HuH-7 (cell line): Measurements from ENCODE around the gene RP9.

Experiments used
- DNase-seq: peaks from one replicate; pipeline ENCODE4 v3.0.0; 2011; ENCODE audit warnings: low spot score

Gene RP9, protein sequence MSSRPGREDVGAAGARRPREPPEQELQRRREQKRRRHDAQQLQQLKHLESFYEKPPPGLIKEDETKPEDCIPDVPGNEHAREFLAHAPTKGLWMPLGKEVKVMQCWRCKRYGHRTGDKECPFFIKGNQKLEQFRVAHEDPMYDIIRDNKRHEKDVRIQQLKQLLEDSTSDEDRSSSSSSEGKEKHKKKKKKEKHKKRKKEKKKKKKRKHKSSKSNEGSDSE

DNA sequence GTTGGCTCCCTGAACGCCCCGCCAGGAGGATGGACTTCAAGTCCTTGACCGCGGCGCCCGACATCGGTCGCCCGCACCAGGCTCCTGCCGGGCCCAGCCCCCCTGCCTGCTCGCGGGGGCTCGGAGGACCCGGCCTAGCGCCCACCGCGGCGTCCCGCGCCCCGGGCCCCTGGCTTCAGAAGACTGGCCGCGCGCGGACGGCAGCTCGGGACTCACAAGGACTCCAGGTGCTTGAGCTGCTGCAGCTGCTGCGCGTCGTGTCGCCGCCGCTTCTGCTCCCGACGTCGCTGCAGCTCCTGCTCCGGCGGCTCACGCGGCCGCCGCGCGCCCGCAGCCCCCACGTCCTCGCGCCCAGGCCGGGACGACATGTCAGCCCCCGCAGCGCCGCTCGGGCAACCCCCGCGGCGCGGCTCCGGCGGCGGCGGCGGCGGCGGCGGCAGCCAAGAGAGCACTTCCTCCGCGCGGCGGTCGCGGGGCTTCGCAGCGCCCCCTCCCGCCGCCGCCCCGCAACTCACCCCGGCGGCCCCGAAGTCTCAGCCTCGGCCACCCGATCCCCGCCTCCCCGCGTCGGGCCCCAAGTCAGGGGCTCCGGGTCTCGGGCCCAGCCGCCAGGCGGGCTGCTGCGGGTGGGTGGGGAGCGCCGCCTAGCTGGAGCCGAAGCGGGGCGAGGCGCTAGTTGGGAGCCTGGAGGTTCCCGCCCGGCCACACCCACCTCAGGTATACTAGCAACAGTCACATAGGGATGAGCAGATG, at the start of gene RP9:
Gene RP9, minus strand, starts transcription at position 400 of the 753 bp plus-strand sequence. Its CDS starts 32 bp downstream, at position 368.
- peak; percentile 83 for DNase-seq

- no peak for DNase-seq
These were observed 48.6 kb upstream of the RP9 start for GRCh38 chr7:33157781-33158180.

- no peak for DNase-seq
These were observed 48.1 kb upstream of the RP9 start for GRCh38 chr7:33157311-33157710.

- DNase-seq, result no peak
These were observed 47.2 kb upstream of the RP9 start for GRCh38 chr7:33156441-33156840.

- DNase-seq, result no peak
These were observed 46.6 kb upstream of the RP9 start for GRCh38 chr7:33155811-33156210.

- no peak for DNase-seq
These were observed 42.9 kb upstream of the RP9 start for GRCh38 chr7:33152087-33152486.

DNA sequence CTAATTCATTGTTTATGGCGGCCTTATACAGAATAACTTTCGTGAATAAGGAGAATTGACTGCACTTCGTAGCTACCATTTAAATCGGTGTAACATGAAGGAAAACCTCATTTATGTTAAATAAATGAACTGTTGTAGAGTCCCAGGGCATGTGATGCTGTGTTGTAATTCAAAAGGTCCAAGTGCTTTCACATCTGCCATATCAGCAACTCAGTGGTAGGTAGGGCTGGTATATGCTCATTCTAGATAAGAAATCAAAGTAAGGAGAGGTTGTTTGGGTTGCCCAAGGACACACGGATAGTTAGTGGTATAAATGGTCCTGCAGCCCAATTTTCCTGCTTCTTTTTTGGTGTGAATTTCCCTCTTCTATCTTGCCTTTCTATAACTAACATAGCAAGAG, 36.0 kb upstream of the RP9 start:
- DNase-seq, result no peak

DNA sequence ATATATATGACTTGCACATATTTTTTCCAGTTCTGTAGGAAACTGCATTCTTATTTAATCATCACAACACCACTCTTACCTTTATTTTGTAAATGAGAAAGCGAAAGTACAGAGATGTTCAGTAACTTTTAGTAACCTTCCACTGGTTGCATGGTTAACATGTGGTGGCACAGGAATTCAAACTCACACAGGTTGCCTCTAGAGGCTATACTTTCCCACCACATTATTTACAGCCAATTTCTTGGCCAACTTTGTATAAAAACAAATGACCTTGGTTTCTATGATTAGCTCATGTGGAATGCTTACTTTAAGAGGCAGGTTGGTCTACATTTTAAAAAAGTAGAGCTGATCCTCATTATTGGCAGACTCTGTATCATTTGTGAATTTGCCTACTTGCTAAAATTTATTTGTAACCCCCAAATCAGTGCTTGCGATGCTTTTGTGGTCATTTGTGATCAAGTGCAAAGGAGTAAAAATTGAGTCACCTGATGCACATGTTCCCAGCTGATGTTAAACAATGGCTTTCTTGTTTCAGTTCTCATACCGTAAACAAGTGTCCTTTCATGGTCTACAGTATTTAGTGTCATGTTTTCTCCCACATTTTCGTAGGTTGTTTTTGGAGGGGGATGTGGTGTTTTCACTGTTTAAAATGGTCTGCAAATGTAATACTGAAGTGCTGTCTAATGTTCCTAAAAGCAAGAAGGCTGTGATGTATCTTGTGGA, 35.0 kb upstream of the RP9 start:
- no peak for DNase-seq

GRCh38 chr7:33142585-33142984, 33.4 kb upstream of the RP9 start:
- no peak for DNase-seq

- DNase-seq, result no peak
These were observed 27.9 kb upstream of the RP9 start for GRCh38 chr7:33137103-33137502.

DNA sequence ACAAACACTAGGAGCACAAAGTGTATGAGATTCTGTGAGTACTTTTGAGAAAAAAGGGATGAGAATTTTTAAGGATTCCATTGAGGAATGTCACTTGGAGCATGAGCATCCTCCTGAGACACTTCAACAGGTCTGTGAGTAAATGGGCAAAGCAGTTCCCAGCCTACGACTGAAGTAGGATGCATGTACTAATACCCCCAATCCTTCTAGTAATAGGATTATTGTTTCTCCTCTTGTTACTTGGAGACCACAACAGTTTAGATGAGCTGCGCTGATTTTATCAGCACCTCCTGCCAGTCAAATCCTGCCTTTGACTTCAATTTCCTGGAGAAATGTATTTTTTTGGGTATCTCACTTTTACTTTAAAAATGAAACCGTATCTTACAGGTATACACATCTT, 21.0 kb upstream of the RP9 start:
- DNase-seq, result no peak

- no peak for DNase-seq
These were observed 20.6 kb upstream of the RP9 start for GRCh38 chr7:33129806-33130153.

DNA sequence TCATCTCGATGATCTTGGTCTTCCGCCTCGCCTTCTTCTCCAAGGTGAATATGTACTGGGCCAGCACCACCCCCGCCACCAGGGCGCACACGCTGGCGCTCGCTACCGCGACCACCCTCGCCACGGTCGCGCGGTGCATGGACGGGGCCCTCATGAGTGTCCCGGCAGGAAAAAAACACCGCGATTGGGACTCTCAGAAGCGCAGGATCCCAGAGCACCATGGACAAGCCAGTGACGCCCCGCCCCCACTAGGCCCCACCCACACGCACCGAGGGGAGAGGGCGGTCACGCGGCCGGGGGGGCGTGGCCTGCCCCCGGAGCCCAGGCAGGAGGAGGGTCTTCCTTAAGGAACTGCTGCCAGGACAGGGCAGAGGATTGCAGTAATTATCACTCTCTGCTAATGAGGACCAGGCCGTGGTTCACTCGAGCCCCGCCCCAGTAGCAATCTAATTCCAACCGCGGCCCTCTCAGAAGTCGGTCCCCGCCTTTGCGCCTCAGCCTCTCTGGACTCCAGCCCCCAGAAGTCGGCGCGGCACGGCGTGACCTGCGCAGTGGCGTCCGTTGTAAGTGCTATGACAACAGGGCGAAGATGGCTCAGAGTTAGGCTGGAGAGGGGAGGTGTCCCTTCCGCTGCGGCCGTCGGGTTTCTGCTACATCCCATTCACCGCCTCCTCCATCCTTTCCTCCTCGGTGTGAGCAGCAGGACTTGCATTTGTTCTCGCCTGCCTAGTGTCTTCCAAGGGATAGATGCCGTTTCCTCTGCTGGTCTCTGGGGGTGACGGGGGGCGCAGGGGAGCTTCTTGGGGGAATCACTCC, 20.0 kb upstream of the RP9 start, which contains the start of gene BBS9:
Gene BBS9, plus strand, starts transcription at position 575 of the 816 bp plus-strand sequence. CDS start 16,689 bp downstream, outside the sequence.
- DNase-seq, result peak; percentile 94

- no peak for DNase-seq
These were observed 19.4 kb upstream of the RP9 start for GRCh38 chr7:33128631-33128989.

DNA sequence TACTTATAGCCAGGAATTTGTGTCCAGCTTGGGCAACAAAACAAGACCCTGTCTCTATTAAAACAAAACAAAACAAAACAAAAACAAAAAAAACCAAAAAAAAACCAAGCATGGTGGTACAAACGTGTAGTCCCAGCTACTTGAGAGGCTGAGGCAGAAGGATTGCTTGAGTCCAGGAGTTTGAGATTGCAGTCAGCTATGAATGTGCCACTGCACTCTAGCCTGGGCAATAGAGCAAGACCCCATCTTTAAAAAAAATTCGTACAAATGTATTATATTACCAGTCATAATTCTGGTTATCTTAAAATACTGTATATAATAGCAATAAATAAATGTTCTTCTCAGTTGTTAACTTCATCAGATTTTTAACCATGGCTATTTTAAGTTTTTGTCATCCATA, 17.9 kb upstream of the RP9 start:
- no peak for DNase-seq

DNA sequence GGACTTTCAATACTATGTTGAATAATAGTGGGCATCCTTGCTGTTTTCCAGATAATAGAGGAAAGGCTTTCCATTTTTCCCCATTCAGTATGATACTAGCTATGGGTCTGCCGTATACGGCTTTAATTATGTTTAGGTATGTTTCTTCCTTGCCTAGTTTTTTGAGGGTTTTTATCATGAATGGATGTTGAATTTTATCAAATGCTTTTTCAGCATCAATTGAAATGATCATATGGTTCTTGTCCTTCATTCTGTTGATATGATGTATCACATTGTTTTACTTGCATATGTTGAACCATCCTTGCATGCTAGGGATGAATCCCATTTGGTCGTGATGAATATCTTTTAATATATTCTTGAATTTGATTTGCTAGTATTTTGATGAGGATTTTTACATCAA, 9.2 kb upstream of the RP9 start:
- DNase-seq, result no peak

- no peak for DNase-seq
These were observed 5.8 kb upstream of the RP9 start for GRCh38 chr7:33114976-33115375.

GRCh38 chr7:33111614-33112013, 2.4 kb upstream of the RP9 start:
- DNase-seq, result no peak

DNA sequence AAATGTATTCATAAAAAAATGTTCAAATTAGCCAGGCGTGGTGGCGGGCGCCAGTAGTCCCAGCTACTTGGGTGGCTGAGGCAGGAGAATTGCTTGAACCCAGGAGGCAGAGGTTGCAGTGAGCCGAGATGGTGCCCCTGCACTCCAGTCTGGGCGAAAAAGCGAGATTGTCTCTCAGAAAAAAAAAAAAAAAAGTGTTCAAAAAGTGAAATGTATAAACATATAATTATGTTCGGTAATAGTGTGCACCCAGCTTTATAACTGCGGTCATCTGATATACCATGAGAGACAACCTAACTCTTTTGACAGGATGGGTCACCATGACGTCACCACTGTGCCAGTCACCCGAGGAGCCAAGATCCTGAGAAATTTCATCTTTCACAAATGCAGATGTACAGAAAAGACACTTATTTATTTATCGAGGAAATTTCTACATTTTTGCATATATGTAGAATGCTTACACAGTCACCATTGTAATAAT, 594 bp upstream of the RP9 start:
- no peak for DNase-seq

DNA sequence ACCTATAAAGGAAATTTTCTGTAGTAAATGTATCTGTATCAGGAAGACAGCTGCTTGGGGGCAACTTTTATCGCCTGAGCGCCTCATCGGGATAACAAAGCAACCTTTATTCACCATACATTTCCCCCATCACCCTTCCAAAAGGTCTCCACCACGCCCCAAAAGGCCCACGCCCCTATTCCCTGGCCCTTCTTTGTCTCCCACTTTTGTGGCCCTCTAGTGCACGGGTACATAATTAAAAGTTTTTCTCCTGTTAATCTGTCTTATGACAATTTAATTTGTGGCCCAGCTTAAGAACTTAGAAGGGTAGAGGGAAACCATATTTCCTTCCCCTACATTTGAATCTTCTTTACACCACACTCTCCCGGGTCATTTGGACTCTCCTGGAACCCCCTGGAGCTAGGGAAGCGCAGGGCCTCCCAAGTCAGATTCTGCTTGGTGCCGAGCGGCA, 625 bp downstream of the RP9 start:
- peak; percentile 37 for DNase-seq

DNA sequence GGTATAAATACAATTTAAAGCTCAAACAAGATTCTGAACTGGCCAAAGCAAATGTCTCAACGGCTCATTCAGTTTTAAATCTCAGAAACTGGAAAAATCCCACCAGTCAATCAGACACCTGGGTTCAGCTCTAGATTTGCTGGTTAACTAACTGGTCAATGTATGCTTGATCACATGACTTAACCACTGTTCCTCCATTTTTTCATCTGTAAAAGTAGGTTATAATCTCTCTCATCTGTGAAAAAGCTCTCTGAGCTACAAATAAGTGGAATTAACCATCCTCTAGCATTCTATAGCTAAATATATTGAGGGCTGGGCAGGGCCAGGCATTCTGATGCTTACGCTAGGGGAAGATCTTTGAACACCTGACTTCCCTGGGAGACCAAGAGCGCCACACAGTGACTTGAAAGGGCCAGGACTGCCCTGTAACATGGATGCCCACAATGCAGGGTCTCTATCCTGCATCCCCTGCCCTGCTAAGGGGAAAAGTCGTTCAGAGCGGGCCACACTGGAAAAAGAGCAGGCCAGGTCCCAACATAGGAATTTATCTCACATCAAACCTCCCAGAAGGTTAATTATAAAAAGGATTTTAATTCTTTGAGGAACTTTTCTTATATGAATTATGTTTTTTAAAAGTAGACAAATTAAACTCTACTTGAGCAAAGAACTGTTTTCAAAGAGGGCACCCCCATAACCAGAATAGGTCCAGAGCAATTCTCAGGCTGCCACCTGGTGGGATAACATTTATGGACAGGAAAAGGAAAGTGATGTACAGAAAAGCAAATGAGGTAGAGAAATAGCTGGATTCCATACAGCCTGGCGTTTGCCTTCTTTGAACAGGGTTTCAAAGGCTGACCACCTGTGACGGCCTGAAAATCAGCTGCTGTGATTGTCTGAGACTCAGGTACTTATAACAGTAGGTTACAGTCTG, 1.8 kb downstream of the RP9 start:
- peak; percentile 33 for DNase-seq
